HG02759 (cell line): ENCODE data around the gene CTSL.
"Not testable (repeated sequence)": the region's sequence is repeated elsewhere in the genome, so short reads cannot be mapped to it uniquely, and the experiment has no call there.

Source experiments
- ATAC-seq: cut with Tn5 transposase; IDR thresholded peaks from one replicate; pipeline ENCODE4 v1.9.1; 2021; ENCODE audit warnings: mild to moderate bottlenecking, moderate library complexity; ENCODE audit not compliant: unreplicated experiment

Gene CTSL

DNA sequence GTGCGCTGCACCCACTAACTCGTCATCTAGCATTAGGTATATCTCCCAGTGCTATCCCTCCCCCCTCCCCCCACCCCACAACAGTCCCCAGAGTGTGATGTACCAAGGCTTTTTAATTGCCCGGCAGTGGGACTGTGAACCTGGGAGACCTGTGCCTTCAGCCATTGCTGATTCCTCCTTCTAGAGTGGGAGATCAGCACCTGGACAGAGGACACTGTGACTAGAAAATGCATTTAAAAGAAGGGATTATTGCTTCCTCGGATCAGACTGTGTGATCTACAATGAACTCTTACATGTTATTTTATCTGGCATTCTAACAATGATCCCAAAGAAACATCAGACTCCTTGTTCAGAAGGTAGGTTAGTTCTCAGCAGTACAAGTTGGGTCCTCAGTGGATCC is 25.9 kb downstream of the CTSL start:
- ATAC-seq, result no peak

DNA sequence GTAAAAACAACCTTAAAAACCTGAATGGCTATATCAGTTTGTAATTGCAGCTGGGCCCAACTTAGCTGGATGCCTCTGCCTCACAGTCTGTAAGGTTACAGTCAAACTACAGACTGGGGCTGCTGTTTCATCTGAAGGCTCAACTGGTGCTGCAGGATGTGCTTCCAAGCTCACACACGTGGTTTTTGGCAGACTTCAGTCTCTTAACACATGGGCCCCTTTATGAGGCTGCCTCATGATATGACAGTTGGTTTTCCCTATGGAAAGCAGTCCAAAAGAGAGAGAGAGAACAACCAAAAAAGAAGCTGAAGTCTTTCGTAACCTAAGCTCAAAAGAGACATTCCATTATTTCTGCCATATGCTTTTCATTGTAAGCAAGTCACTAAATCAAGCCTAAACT is 27.4 kb downstream of the CTSL start:
- no peak for ATAC-seq

DNA sequence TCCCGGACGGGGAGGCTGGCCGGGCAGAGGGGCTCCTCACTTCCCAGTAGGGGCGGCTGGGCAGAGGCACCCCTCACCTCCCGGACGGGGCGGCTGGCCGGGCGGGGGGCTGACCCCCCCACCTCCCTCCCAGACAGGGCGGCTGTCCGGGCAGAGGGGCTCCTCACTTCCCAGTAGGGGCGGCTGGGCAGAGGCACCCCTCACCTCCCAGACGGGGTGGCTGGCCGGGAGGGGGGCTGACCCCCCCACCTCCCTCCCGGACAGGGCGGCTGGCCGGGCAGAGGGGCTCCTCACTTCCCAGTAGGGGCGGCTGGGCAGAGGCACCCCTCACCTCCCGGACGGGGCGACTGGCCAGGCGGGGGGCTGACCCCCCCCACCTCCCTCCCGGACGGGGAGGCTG is 32.4 kb downstream of the CTSL start:
- not testable (repeated sequence) for ATAC-seq

DNA sequence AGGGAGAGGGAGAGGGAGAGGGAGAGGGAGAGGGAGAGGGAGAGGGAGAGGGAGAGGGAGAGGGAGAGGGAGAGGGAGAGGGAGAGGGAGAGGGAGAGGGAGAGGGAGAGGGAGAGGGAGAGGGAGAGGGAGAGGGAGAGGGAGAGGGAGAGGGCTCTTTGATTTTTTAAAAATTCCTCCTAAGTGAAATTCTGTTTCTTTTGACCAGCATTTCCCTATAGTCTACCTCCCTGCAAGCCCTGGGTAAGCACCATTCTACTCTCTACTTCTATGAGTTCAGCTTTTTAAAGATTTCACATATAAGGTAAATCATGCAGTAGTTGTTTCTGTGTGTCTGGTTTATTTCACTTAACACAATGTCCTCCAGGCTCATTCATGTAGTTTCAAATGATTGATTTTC is 34.1 kb downstream of the CTSL start:
- not testable (repeated sequence) for ATAC-seq

DNA sequence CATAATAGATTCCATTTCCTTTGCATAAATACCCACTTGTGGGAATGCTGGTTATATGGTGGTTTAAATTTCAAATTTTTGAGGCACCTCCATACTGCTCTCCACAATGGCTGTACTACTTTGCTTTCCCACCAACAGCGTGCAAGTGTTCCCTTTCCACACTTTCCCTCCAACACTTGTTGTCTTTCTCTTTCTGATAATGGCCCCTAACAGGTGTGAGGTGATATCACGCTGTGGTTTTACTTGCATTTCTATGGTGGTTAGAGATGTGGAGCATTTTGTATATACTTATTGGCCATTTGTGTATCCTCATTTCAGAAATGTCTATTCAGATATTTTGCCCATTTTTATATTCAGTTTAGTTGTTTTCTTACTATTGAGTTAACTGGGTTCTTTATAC is 34.6 kb downstream of the CTSL start:
- ATAC-seq, result no peak

DNA sequence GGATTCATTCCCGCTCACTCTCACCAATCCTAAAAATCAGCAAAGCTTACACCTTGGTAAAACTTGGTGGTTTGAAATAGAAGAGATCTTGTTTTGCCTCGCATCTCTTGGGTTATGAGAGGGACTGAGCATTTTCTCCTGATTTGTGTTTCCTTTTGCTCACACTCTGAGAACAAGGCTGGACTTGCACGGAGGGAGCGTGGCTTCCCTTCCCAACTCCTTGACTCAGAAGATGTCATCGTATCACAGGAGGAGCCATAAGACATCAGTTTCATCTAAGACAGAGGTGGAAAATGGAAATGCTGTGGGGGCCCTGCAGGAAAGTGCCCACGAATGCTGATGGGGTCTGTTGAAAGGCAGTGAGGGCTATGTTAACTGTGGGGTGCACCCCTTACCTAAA is 37.4 kb downstream of the CTSL start:
- ATAC-seq, result no peak

DNA sequence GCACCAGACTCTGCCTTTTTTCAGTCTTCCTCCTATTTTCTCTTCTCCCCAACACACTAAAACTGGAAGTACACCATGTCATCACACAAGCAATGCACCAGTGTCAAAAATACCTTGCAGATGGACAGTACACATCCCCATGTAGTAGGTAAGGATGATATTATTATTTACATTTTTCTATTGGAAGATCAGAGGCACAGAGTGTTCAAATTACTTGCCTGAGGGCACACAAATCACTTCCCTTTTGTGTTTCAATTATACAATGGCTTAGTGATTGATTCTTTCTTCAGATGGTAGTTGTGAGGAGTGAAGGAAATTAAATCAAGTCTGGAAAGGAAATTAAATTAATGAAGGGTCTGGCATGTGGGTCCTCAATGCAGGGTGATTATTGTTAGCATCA is 39.6 kb downstream of the CTSL start:
- ATAC-seq, result no peak

DNA sequence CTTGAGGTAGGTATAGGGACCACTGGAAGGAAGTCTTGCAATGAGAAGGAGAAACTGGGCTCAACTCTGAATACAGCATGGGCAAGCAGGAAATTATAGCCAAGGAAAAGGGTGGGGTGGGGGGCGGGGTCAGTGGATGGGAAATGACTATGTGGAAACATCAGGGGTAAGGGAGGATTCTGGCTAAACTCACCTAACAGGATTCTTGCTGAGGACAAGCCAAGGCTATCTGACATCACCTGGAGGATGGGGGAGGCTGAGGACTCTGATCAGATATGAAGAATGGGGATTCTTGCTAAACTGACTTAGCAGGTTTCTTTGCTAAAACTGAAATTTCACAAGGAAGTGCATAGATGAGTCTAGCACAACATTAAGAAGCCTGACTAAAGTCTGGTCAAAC is 40.8 kb downstream of the CTSL start:
- ATAC-seq, result no peak

DNA sequence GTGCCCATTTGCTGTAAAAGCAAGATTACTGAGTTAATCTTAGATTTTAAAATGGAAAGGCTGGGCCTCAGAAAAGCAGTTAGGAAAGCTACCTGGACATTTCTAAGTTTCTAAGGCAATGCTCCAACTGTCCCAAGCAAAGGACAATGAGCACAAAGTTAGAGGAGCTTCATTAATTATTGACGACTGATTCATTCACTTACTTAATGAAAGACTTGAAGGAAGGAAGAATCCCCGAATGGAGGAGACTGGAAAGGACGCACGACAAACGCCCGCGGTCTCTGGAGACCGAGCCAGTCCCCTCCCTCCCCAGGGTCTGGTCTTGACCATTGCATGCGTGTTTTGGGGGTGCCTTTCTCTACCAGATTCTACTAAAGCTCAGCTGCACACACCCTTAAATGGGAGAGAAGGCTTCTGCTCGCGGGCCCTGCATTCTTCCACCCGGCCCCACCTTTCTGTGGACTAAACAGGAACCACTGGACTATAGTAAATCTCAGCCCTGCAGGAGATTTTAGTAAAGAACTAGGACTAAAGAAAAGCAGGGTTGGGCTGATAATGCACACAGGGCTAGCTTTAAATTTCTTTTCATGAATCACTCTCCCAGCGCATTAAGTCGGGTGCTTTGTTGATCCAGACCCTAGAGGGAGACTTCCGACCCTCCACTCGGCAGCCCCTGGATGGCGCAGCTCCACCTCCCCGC is 44.8 kb downstream of the CTSL start:
- ATAC-seq, result no peak

DNA sequence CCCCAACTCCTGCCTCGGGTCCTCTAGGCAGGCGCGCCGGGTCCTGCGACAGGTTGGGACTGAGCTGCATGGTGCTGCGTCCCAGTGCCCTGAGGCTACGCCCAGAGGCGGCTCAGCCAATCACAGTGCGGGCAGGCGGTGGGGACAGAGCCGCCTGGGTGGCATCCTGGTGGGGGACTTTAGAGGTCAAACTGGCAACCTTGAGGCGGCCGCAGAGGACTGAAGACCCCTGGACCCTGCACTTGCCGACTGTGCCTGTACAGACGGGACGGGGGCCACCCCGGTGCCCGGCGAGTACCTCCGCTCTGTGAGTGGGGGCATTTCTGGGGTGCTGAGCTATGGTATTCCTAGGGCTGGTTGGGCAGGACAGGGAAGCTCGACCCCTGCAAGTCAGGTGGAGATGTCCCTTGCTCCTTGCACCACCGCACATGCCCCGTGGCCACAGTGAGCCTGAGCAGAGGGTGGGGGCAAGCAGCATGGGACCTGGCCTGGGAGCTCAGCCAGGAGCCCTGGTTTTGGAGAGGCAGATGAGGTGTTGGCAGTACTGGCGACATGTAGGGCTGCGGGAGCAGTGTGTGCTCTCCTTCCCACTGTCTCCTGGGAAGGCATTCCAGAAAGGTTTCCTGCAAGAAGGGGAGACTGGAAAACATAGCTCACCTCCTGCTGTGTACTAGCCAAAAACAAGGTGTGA is 45.5 kb downstream of the CTSL start:
- no peak for ATAC-seq

DNA sequence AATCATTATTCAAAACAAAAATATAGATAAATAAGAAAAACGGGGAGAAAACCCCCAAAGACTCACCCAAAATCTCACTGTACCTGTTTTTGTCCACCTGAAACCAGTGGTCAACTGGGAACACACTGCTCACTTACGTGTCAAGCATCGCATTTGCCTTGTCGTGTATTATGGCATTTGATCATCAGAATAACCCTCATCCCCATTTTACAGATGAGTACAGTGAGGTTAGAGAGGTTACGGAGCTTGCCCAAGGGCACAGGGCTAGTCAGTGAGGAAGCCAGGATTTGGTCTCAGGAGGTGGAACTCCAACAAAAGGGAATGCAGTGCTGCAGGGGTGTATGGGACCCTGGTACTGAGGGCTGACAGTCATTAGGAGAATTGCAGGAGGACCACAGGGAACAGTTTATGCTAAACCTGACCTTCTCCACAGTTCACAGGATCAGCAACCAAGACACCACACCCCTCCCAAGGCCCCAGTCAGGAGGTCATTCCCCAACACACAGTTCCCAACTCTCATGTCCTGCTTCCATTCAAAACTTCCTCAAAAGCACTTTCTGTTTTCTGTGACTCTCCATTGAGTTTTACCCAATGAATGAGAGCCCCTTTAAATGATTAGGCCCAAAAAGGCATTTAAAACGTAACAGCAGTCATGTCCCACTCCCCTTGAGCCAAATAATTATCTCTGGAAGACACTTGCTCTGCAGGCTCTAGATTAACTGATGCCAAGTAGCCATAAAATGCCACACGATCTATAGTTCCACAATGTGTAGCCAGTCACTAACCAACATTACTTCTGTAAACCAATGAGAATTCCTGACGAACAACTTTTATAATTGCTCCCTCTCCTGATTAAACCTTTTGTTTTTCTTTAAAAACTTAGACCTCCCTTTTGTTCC is 50.8 kb downstream of the CTSL start:
- no peak for ATAC-seq

DNA sequence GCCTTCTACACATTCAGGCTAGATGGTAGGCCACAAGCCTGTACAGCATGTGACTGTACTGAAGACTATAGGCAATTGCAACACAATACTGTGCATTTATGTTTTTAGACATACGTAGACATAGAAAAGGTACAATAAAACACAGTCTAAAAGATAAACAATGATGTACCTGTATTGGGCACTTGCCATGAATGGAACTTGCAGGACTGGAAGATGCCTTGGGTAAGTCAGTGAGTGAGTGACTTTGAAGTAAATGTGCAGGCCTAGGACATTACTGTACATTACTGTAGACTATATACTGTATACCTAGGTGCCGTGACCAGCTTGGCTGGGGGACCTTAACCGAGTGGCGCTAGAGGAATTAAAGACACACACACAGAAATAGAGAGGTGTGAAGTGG is 53.1 kb downstream of the CTSL start:
- no peak for ATAC-seq
